Stimulated activated CD8-positive, alpha-beta memory T cell treated with anti-CD3 and anti-CD28 coated beads, Interleukin-4, amount 100 ng/mL, for 24 hours (primary cell): ENCODE results near the gene NCR2.
"Not testable (repeated sequence)": the region's sequence is repeated elsewhere in the genome, so short reads cannot be mapped to it uniquely, and the experiment has no call there.

ENCODE experiments used
- DNase-seq: peaks from one replicate; pipeline ENCODE4 v3.0.0-alpha.2; 2020; ENCODE audit warnings: low read depth

NCR2 gene

GRCh38 chr6:41335296-41335695, at the start of gene NCR2:
Gene NCR2, plus strand, starts transcription at chr6:41335608. Its CDS starts 269 bp downstream, at chr6:41335877.
- DNase-seq, result no peak

- no peak for DNase-seq
Observed at GRCh38 chr6:41286544-41287346, 48.7 kb upstream of the NCR2 start, which contains the start of gene TREM1. Gene TREM1, minus strand, starts transcription at chr6:41286682. Its CDS starts 27 bp downstream, at chr6:41286655.

- DNase-seq, result no peak
Observed at GRCh38 chr6:41288030-41288753, 47.2 kb upstream of the NCR2 start.

GRCh38 chr6:41288754-41289129, 46.7 kb upstream of the NCR2 start:
- DNase-seq, result no peak

- DNase-seq, result no peak
Observed at GRCh38 chr6:41289815-41290214, 45.6 kb upstream of the NCR2 start.

- no peak for DNase-seq
Observed at GRCh38 chr6:41291717-41292116, 43.7 kb upstream of the NCR2 start.

- no peak for DNase-seq
Observed at GRCh38 chr6:41294214-41294872, 41.1 kb upstream of the NCR2 start.

GRCh38 chr6:41297248-41297647, 38.2 kb upstream of the NCR2 start:
- DNase-seq, result not testable (repeated sequence)

GRCh38 chr6:41298785-41299502, 36.5 kb upstream of the NCR2 start:
- no peak for DNase-seq

- no peak for DNase-seq
Observed at GRCh38 chr6:41302638-41303037, 32.8 kb upstream of the NCR2 start.

GRCh38 chr6:41306187-41306854, 29.1 kb upstream of the NCR2 start:
- no peak for DNase-seq

- DNase-seq, result no peak
Observed at GRCh38 chr6:41315203-41315602, 20.2 kb upstream of the NCR2 start.

GRCh38 chr6:41315943-41316620, 19.3 kb upstream of the NCR2 start:
- DNase-seq, result no peak

- no peak for DNase-seq
Observed at GRCh38 chr6:41318261-41318653, 17.2 kb upstream of the NCR2 start.

- peak; percentile 69 for DNase-seq
Observed at GRCh38 chr6:41318654-41319565, 16.5 kb upstream of the NCR2 start.

- DNase-seq, result no peak
Observed at GRCh38 chr6:41321183-41321582, 14.2 kb upstream of the NCR2 start.

GRCh38 chr6:41325446-41326066, 9.9 kb upstream of the NCR2 start:
- DNase-seq, result no peak

- DNase-seq, result no peak
Observed at GRCh38 chr6:41326092-41326491, 9.3 kb upstream of the NCR2 start.

GRCh38 chr6:41327177-41327576, 8.2 kb upstream of the NCR2 start:
- no peak for DNase-seq
